GM12801 (cell line): ENCODE data around the gene PRDM16.

Source experiments
- CTCF ChIP-seq: IDR thresholded peaks from one replicate; pipeline ENCODE4 v1.5.1; 2011; ENCODE audit warnings: control low read depth; ENCODE audit not compliant: insufficient read length; ENCODE audit errors: extremely low read depth

Gene PRDM16

GRCh38 chr1:3238703-3239278 lies 169.8 kb downstream of the PRDM16 start:
- TF ChIP-seq CTCF = no peak

GRCh38 chr1:3240524-3241235 lies 171.7 kb downstream of the PRDM16 start:
- no peak for TF ChIP-seq CTCF

GRCh38 chr1:3241236-3241550 lies 172.2 kb downstream of the PRDM16 start:
- no peak for TF ChIP-seq CTCF

- TF ChIP-seq CTCF = no peak
Observed at GRCh38 chr1:3241673-3242407, 172.8 kb downstream of the PRDM16 start.

GRCh38 chr1:3242408-3243260 lies 173.6 kb downstream of the PRDM16 start:
- TF ChIP-seq CTCF = no peak

- no peak for TF ChIP-seq CTCF
Observed at GRCh38 chr1:3243304-3243703, 174.3 kb downstream of the PRDM16 start.
